H1 (cell line): ENCODE measurements around the gene DEPP1. TPM values are rescaled to one million over a fixed set of nuclear protein-coding genes. Genes with fewer than 3 reads are reported as not detected.

Source experiments
- CTCF ChIA-PET: fragments of 300-600 bp; sonication (Branson Sonifier 250); formaldehyde crosslinking; loops from one replicate; lab custom pipeline; 2021; ENCODE audit not compliant: partially characterized antibody; lab: Charles Lee
- POLR2A ChIA-PET: fragments of 300-600 bp; sonication (Branson Sonifier 250); formaldehyde crosslinking; loops from one replicate; lab custom pipeline; 2021; ENCODE audit warnings: inconsistent platforms; ENCODE audit not compliant: partially characterized antibody; lab: Charles Lee
- DNase-seq, 2 experiments: peaks; one replicate each; pipeline versions ENCODE4 v3.0.0 to v3.0.0-alpha.2; 2010 to 2022; ENCODE audit warnings: low spot score in 2 of 2, low read depth in 1 of 2, mixed read lengths in 1 of 2
- FAIRE-seq: peaks from 2 replicates; lab custom pipeline; 2011; peaks lifted over from hg19 to GRCh38; lab: Jason Lieb, UNC
- H2AFZ ChIP-seq: 2 replicates; pipeline ENCODE4 v1.8.1; 2012; ENCODE audit warnings: low read length, inconsistent platforms
- H2AK5ac ChIP-seq: 2 replicates; pipeline ENCODE4 v1.6.1; 2013; ENCODE audit warnings: low read depth, low read length
- H2BK120ac ChIP-seq: replicated peaks from 2 replicates; pipeline ENCODE3; 2013; ENCODE audit warnings: low read depth, low read length, inconsistent platforms
- H2BK12ac ChIP-seq: 2 replicates; pipeline ENCODE4 v1.6.1; 2013; ENCODE audit warnings: low read depth, low read length
- H2BK15ac ChIP-seq: 2 replicates; pipeline ENCODE4 v1.6.1; 2013; ENCODE audit warnings: low read length
- H2BK20ac ChIP-seq: 2 replicates; pipeline ENCODE4 v1.6.1; 2013; ENCODE audit warnings: low read length
- H2BK5ac ChIP-seq: 2 replicates; pipeline ENCODE4 v1.6.1; 2013; ENCODE audit warnings: low read depth, low read length
- H3K14ac ChIP-seq: 2 replicates; pipeline ENCODE4 v1.6.1; 2013; ENCODE audit warnings: inconsistent platforms; ENCODE audit not compliant: insufficient read length
- H3K18ac ChIP-seq: 2 replicates; pipeline ENCODE4 v1.6.1; 2013; ENCODE audit warnings: low read length; ENCODE audit errors: extremely low read depth
- H3K23ac ChIP-seq: 2 replicates; pipeline ENCODE4 v1.6.1; 2013; ENCODE audit warnings: inconsistent platforms; ENCODE audit not compliant: insufficient read length
- H3K23me2 ChIP-seq: 2 replicates; pipeline ENCODE4 v1.6.1; 2013; ENCODE audit warnings: low read depth, low read length
- H3K27ac ChIP-seq: 2 replicates; pipeline ENCODE4 v1.6.1; 2011; ENCODE audit warnings: low read depth, low read length, inconsistent platforms
- H3K27me3 ChIP-seq, 4 experiments: replicated peaks in 1 of 4; 1 replicate in 1 of 4; 2 replicates in 3 of 4; pipeline versions ENCODE4 v1.6.1 to v1.8.1; 2011 to 2013; ENCODE audit warnings: low read length in 3 of 4, mild to moderate bottlenecking in 3 of 4, inconsistent platforms in 2 of 4, mixed read lengths in 2 of 4, moderate library complexity in 1 of 4; ENCODE audit not compliant: control insufficient read depth in 3 of 4, insufficient read depth in 3 of 4; ENCODE audit errors: extremely low read depth in 1 of 4
- H3K36me3 ChIP-seq, 4 experiments: 2 replicates each; pipeline versions ENCODE4 v1.6.1 to v1.8.1; 2011 to 2013; ENCODE audit warnings: mild to moderate bottlenecking in 4 of 4, low read length in 3 of 4, moderate library complexity in 2 of 4, control low read depth in 1 of 4, inconsistent platforms in 1 of 4; ENCODE audit not compliant: insufficient read depth in 4 of 4, control insufficient read depth in 2 of 4
- H3K4ac ChIP-seq: replicated peaks from 2 replicates; pipeline ENCODE3; 2013; ENCODE audit warnings: low read length, low read depth, mixed read lengths, inconsistent platforms; ENCODE audit not compliant: insufficient read length
- H3K4me1 ChIP-seq, 4 experiments: replicated peaks in 1 of 4; 1 replicate in 1 of 4; 2 replicates in 3 of 4; pipeline versions ENCODE4 v1.6.1 to v1.8.1; 2011 to 2013; ENCODE audit warnings: low read length in 3 of 4, inconsistent platforms in 2 of 4, mixed read lengths in 1 of 4; ENCODE audit not compliant: insufficient read depth in 4 of 4, control insufficient read depth in 3 of 4
- H3K4me2 ChIP-seq, 2 experiments: 2 replicates each; pipeline versions ENCODE4 v1.6.1 to v1.8.1; 2011 to 2013; ENCODE audit warnings: low read depth in 2 of 2, low read length in 2 of 2, control low read depth in 1 of 2, inconsistent platforms in 1 of 2, mild to moderate bottlenecking in 1 of 2; ENCODE audit not compliant: insufficient read depth in 1 of 2
- H3K4me3 ChIP-seq, 4 experiments: fragments of 200-600, 300-600 bp in 1 of 4; sonication (generic), shearing (Covaris generic), sonication (Bioruptor Twin) in 1 of 4; 2 replicates each; pipeline versions ENCODE4 v1.5.1 to v1.8.1; 2011 to 2016; ENCODE audit warnings: low read length in 4 of 4, low read depth in 3 of 4, control low read depth in 2 of 4, inconsistent platforms in 2 of 4, mild to moderate bottlenecking in 2 of 4, mixed read lengths in 1 of 4, moderate library complexity in 1 of 4; ENCODE audit not compliant: insufficient read depth in 2 of 4; ENCODE audit errors: extremely low read depth in 1 of 4
- H3K56ac ChIP-seq: replicated peaks from 2 replicates; pipeline ENCODE3; 2013; ENCODE audit warnings: low read depth, mild to moderate bottlenecking, mixed read lengths, low read length, inconsistent platforms; ENCODE audit not compliant: insufficient read length
- H3K79me1 ChIP-seq: 2 replicates; pipeline ENCODE4 v1.6.1; 2013; ENCODE audit warnings: low read depth, low read length, control low read depth
- H3K79me2 ChIP-seq, 2 experiments: 2 replicates each; pipeline versions ENCODE4 v1.6.1 to v1.8.1; 2012 to 2013; ENCODE audit warnings: low read length in 2 of 2, mild to moderate bottlenecking in 2 of 2, inconsistent platforms in 1 of 2; ENCODE audit not compliant: insufficient read depth in 2 of 2, control insufficient read depth in 1 of 2
- H3K9ac ChIP-seq, 4 experiments: replicated peaks in 1 of 4; 1 replicate in 1 of 4; 2 replicates in 3 of 4; pipeline versions ENCODE4 v1.6.1 to v1.8.1; 2011 to 2013; ENCODE audit warnings: low read depth in 3 of 4, low read length in 3 of 4, control low read depth in 2 of 4, mild to moderate bottlenecking in 2 of 4, moderate library complexity in 2 of 4, inconsistent platforms in 1 of 4; ENCODE audit errors: extremely low read depth in 1 of 4
- H3K9me3 ChIP-seq, 2 experiments: 2 replicates each; pipeline versions ENCODE4 v1.6.1 to v1.8.1; 2012 to 2013; ENCODE audit warnings: mild to moderate bottlenecking in 2 of 2, moderate library complexity in 2 of 2, control low read depth in 1 of 2, inconsistent platforms in 1 of 2, low read depth in 1 of 2, low read length in 1 of 2, mixed read lengths in 1 of 2; ENCODE audit not compliant: insufficient read depth in 2 of 2
- H4K20me1 ChIP-seq, 2 experiments: replicated peaks in 1 of 2; 2 replicates each; pipeline versions ENCODE3 to v1.8.1; 2011 to 2013; ENCODE audit warnings: inconsistent platforms in 2 of 2, low read length in 2 of 2, mild to moderate bottlenecking in 1 of 2; ENCODE audit not compliant: insufficient read depth in 2 of 2, control insufficient read depth in 1 of 2
- H4K5ac ChIP-seq: 2 replicates; pipeline ENCODE4 v1.6.1; 2013; ENCODE audit warnings: low read length, low read depth, mixed read lengths, inconsistent platforms; ENCODE audit not compliant: insufficient read length
- H4K8ac ChIP-seq: 2 replicates; pipeline ENCODE4 v1.8.0; 2013; ENCODE audit warnings: mild to moderate bottlenecking, moderate library complexity, low read length, inconsistent platforms; ENCODE audit not compliant: insufficient read depth; ENCODE audit errors: extremely low read depth
- H4K91ac ChIP-seq: replicated peaks from 2 replicates; pipeline ENCODE3; 2013; ENCODE audit warnings: low read length, mixed read lengths, inconsistent platforms; ENCODE audit not compliant: insufficient read length
- BACH1 ChIP-seq: IDR thresholded peaks from 2 replicates; pipeline ENCODE4 v1.6.1; 2012; ENCODE audit warnings: low read length, improper control_type of control experiment
- CREB1 ChIP-seq: IDR thresholded peaks from 2 replicates; pipeline ENCODE4 v1.6.1; 2012; ENCODE audit warnings: inconsistent platforms
- GTF2F1 ChIP-seq: IDR thresholded peaks from 2 replicates; pipeline ENCODE4 v1.6.1; 2012; ENCODE audit warnings: low read depth, low read length, improper control_type of control experiment, borderline replicate concordance
- HDAC2 ChIP-seq, 2 experiments: fragments of 300-600 bp in 1 of 2; sonication (generic) in 1 of 2; IDR thresholded peaks; 2 replicates each; pipeline ENCODE4 v1.6.1; 2011 to 2012; ENCODE audit warnings: low read depth in 2 of 2, low read length in 2 of 2, mild to moderate bottlenecking in 2 of 2, moderate library complexity in 2 of 2, borderline replicate concordance in 1 of 2, inconsistent platforms in 1 of 2
- JUND ChIP-seq: IDR thresholded peaks from 2 replicates; pipeline ENCODE4 v1.6.1; 2011; ENCODE audit warnings: mild to moderate bottlenecking, improper control_type of control experiment, low read length
- RFX5 ChIP-seq: IDR thresholded peaks from 2 replicates; pipeline ENCODE4 v1.6.1; 2011; ENCODE audit warnings: low read depth, low read length, improper control_type of control experiment, borderline replicate concordance
- SIRT6 ChIP-seq: IDR thresholded peaks from one replicate; pipeline ENCODE4 v1.7.1; 2012; ENCODE audit warnings: low read length, inconsistent platforms
- YY1 ChIP-seq: IDR thresholded peaks from 2 replicates; pipeline ENCODE4 v1.6.1; 2011; ENCODE audit warnings: low read depth, mild to moderate bottlenecking, low read length
- WGBS, 2 experiments: shearing (Covaris generic) in 1 of 2; methylation state at CpG; one replicate each; pipeline versions ENCODE4 v1.1.6 to v1.1.7; 2013 to 2015; ENCODE audit warnings: low lambda C conversion rate in 2 of 2, mixed read lengths in 2 of 2, inconsistent platforms in 1 of 2, low coverage in 1 of 2, missing lambda C conversion rate in 1 of 2; ENCODE audit not compliant: insufficient replicate concordance in 2 of 2, insufficient coverage in 1 of 2, insufficient read length in 1 of 2; ENCODE audit errors: extremely low coverage in 1 of 2, missing lambda C conversion rate in 1 of 2; 5-methylcytosine and 5-hydroxymethylcytosine counted together
- polyA plus RNA-seq, 7 experiments: library from polyadenylated mRNA; depleted of rRNA in 3 of 7; stranded (reverse) in 5 of 7; unstranded in 2 of 7; fragments of >200 nt in 5 of 7; fragments of 200-250 nt in 2 of 7; gene quantifications; 1 replicate in 5 of 7; 2 replicates in 1 of 7; 4 replicates in 1 of 7; pipeline versions ENCODE4 v1.2.1 to v1.2.3, GENCODE V29; 2011 to 2013; ENCODE audit warnings: missing spikeins in 2 of 7, mixed read lengths in 2 of 7
- total RNA-seq: library from RNA; stranded (reverse); fragmentation: NEBNext Ultra II Directional; extraction: Animal tissue kit (Norgen Biotek cat#: 25700); gene quantifications from 2 replicates; pipeline ENCODE4 v1.2.1, GENCODE V29; 2021

Gene DEPP1
- total and polyA plus RNA-seq, 2 of the 8 experiments (the other 6 are each of a cell fraction or from before 2014, with no cell fraction given) = 0.67 to 4.5 TPM

DNA sequence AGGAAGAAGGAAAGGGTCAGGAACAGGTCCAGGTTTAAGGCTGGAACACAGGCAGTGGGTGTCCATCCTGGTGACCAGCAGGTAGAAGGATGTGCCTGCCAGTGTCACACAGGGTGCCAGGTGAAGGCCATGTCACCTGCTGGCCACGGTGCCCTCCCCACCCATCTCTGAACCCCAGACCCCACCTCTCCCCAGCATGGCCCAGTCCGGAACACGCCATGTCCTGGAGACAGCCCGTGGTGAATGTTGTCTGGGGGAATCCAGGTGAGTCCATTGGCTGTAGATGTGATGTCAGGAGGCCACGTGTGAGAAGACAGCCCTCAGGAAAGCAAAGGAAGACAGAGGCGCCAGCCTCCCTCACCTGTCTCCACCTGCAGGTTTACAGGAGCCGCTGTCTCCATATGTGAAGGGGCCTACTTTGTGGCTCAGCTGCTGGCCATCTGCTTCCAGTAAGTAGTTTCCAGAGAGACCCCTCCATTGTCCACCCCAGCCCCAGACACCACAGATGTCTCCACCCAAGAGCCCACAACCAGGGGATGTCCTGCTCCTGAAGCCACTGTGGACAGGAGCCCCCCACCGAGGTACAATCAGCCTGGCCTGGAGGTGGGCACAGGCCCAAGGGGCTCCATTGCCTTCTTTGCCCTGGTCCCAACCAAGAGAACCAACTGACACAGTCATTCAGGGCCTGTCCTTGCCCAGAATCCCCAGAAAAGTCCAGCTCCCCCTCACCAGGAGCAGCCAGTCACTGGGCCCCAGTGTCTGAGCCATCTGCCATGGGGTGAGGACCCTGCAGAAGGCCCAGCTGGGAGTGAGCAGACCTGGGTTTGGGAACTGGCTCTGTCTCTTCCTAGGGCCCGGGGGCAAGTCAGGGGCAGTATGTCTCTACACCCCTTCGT lies 46.7 kb downstream of the DEPP1 start:
- no peak overlapping the region for H2AFZ ChIP-seq
- no peak for FAIRE-seq
- H3K4ac ChIP-seq = no peak overlapping the region
- H4K5ac ChIP-seq = no peak overlapping the region
- no peak overlapping the region for H2BK120ac ChIP-seq
- peak overlapping the region; percentile 72 for H4K8ac ChIP-seq
- no peaks in the 10 kb centered on the region for H3K9me3 ChIP-seq
- H3K36me3 ChIP-seq = no peaks in the 10 kb centered on the region
- no peaks in the 10 kb centered on the region for H4K20me1 ChIP-seq
- H3K18ac ChIP-seq = no peak overlapping the region
- H3K79me2 ChIP-seq = no peaks in the 10 kb centered on the region
- peak overlapping the region; percentile 82; the same call in 1 of the 2 replicates for H2BK12ac ChIP-seq
- H3K14ac ChIP-seq = no peak overlapping the region
- H3K4me3 ChIP-seq = no peak overlapping the region
- no peaks in the 10 kb centered on the region for H3K79me1 ChIP-seq
- H2BK5ac ChIP-seq = no peak overlapping the region
- H3K4me2 ChIP-seq = no peak overlapping the region
- H3K9ac ChIP-seq = no peak overlapping the region
- ChIA-PET CTCF (interaction anchor here (0.6 to 10.3 kb wide), 30 partner anchors 9 to 365 kb away, joined by 3 to 119 read pairs (median 5); partner anchors contain the start of genes DEPP1 and RASSF4), POLR2A (interaction anchor here (1.0 to 3.7 kb wide), 9 partner anchors 16 to 69 kb away, joined by 3 to 11 read pairs (median 5); partner anchors contain the start of gene ZNF22)
- H3K23ac ChIP-seq = no peak overlapping the region
- no peak overlapping the region; the same call in 1 of the 2 replicates for H2BK20ac ChIP-seq
- H4K91ac ChIP-seq = peak overlapping the region; percentile 25
- 88% methylated on average over 10 of the region's 10 CpGs; no CpG with 5 or more reads in 1 of the 2 experiments for WGBS, 2 experiments
- no peaks in the 10 kb centered on the region; a peak in 1 of 7 replicates for H3K27me3 ChIP-seq
- no peak overlapping the region for H3K56ac ChIP-seq
- H3K23me2 ChIP-seq = peaks cover 8% of the 10 kb centered on the region; the same call in 1 of the 2 replicates
- peaks cover 0 to 5% (median under 1%) of the 10 kb centered on the region in 4 experiments; a peak in 2 of 7 replicates for H3K4me1 ChIP-seq
- peak in 1 of 2 experiments; percentile 26 for DNase-seq
- no peak overlapping the region; the same call in 1 of the 2 replicates for H2AK5ac ChIP-seq
- no peak overlapping the region for H3K27ac ChIP-seq
- H2BK15ac ChIP-seq = peak overlapping the region; percentile 77; the same call in 1 of the 2 replicates
- no peak for TF ChIP-seq JUND
- TF ChIP-seq HDAC2 (IDR thresholded peaks at IDR 0.05; ENCODE audit: borderline replicate concordance in 1 of 2, low read depth in 2 of 2, low read length in 2 of 2) = no peak
- TF ChIP-seq SIRT6 = no peak
- TF ChIP-seq CREB1 = no peak
- TF ChIP-seq BACH1 = no peak
- no peak for TF ChIP-seq GTF2F1
- no peak for TF ChIP-seq YY1
- TF ChIP-seq RFX5 = no peak
